GM23338 (cell line): Measurements from ENCODE around the gene G6PD.

Experiments
- CREB1 ChIP-seq: fragments of 250-450 bp; sonication (Bioruptor Pico); IDR thresholded peaks from 2 replicates; pipeline ENCODE4 v1.5.0; 2020; ENCODE audit warnings: low read depth, mild to moderate bottlenecking, moderate library complexity
- EZH2 ChIP-seq: fragments of 200-600 bp; sonication (generic); IDR thresholded peaks from one replicate; pipeline ENCODE4 v1.8.0; 2017; ENCODE audit warnings: antibody characterized with exemption, mild to moderate bottlenecking, low read depth; ENCODE audit not compliant: unreplicated experiment
- EZH2phosphoT487 ChIP-seq: fragments of 200-600 bp; sonication (generic); IDR thresholded peaks from one replicate; pipeline ENCODE4 v1.8.1; 2018; ENCODE audit warnings: antibody characterized with exemption; ENCODE audit not compliant: unreplicated experiment
- JUNB ChIP-seq: IDR thresholded peaks from one replicate; pipeline ENCODE4 v1.6.1; 2016; ENCODE audit warnings: antibody characterized with exemption; ENCODE audit not compliant: unreplicated experiment
- NANOG ChIP-seq: IDR thresholded peaks from 2 replicates; pipeline ENCODE4 v1.6.1; 2016; ENCODE audit warnings: antibody characterized with exemption, borderline replicate concordance
- POLR2AphosphoS5 ChIP-seq: IDR thresholded peaks from 2 replicates; pipeline ENCODE4 v1.6.1; 2016; ENCODE audit warnings: antibody characterized with exemption, low read depth
- STAT1 ChIP-seq: IDR thresholded peaks from one replicate; pipeline ENCODE4 v1.6.1; 2016; ENCODE audit warnings: antibody characterized with exemption; ENCODE audit not compliant: unreplicated experiment
- ZNF114 ChIP-seq: fragments of 250-450 bp; sonication (Bioruptor Pico); IDR thresholded peaks from 2 replicates; pipeline ENCODE4 v1.5.0; 2020; ENCODE audit warnings: mild to moderate bottlenecking, moderate library complexity
- ZNF331 ChIP-seq: fragments of 250-450 bp; sonication (Bioruptor Pico); IDR thresholded peaks from 2 replicates; pipeline ENCODE4 v1.5.0; 2020; ENCODE audit warnings: low read depth, mild to moderate bottlenecking, moderate library complexity
- TF ChIP-seq, protein P1 (sequence below), 2 experiments: fragments of 200-600 bp in 1 of 2; sonication (generic) in 1 of 2; conservative IDR thresholded peaks; 2 replicates each; pipeline versions ENCODE4 v1.5.1 to v1.6.1; 2016 to 2017; ENCODE audit warnings: antibody characterized with exemption in 2 of 2, low read depth in 2 of 2, mild to moderate bottlenecking in 2 of 2, moderate library complexity in 1 of 2
- TF ChIP-seq, protein P2 (sequence below): IDR thresholded peaks from 2 replicates; pipeline ENCODE4 v1.6.1; 2016; ENCODE audit warnings: antibody characterized with exemption
- TF ChIP-seq, protein P3 (sequence below): IDR thresholded peaks from one replicate; pipeline ENCODE4 v1.6.1; 2018; ENCODE audit warnings: antibody characterized with exemption; ENCODE audit not compliant: unreplicated experiment
- TF ChIP-seq, protein P4 (sequence below): fragments of 250-450 bp; sonication (Bioruptor Pico); IDR thresholded peaks from 2 replicates; pipeline ENCODE4 v1.5.0; 2020; ENCODE audit warnings: mild to moderate bottlenecking, moderate library complexity

DNA sequence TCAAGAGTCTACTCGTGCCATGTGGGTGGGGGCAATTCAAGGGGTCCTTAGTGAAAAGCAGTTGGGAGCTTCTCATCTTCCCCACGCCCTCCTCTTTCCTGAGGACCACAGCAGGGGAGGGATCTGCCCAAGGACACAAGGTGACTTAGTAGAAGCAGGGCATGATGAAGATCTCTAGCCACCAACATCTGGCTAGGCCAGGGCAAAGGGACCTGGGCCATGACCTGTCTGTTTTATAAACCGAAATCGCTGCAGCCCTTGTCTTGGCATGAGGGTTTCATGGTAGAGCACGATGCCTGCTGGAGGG lies 5.1 kb downstream of the G6PD start:
- no peak for TF ChIP-seq EZH2
- TF ChIP-seq, protein P1, sequence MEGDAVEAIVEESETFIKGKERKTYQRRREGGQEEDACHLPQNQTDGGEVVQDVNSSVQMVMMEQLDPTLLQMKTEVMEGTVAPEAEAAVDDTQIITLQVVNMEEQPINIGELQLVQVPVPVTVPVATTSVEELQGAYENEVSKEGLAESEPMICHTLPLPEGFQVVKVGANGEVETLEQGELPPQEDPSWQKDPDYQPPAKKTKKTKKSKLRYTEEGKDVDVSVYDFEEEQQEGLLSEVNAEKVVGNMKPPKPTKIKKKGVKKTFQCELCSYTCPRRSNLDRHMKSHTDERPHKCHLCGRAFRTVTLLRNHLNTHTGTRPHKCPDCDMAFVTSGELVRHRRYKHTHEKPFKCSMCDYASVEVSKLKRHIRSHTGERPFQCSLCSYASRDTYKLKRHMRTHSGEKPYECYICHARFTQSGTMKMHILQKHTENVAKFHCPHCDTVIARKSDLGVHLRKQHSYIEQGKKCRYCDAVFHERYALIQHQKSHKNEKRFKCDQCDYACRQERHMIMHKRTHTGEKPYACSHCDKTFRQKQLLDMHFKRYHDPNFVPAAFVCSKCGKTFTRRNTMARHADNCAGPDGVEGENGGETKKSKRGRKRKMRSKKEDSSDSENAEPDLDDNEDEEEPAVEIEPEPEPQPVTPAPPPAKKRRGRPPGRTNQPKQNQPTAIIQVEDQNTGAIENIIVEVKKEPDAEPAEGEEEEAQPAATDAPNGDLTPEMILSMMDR (conservative IDR thresholded peaks at IDR 0.05; ENCODE audit: low read depth in 2 of 2), result no peak
- TF ChIP-seq, protein P2, sequence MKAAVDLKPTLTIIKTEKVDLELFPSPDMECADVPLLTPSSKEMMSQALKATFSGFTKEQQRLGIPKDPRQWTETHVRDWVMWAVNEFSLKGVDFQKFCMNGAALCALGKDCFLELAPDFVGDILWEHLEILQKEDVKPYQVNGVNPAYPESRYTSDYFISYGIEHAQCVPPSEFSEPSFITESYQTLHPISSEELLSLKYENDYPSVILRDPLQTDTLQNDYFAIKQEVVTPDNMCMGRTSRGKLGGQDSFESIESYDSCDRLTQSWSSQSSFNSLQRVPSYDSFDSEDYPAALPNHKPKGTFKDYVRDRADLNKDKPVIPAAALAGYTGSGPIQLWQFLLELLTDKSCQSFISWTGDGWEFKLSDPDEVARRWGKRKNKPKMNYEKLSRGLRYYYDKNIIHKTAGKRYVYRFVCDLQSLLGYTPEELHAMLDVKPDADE, result no peak
- TF ChIP-seq STAT1, result no peak
- no peak for TF ChIP-seq CREB1
- TF ChIP-seq, protein P3, sequence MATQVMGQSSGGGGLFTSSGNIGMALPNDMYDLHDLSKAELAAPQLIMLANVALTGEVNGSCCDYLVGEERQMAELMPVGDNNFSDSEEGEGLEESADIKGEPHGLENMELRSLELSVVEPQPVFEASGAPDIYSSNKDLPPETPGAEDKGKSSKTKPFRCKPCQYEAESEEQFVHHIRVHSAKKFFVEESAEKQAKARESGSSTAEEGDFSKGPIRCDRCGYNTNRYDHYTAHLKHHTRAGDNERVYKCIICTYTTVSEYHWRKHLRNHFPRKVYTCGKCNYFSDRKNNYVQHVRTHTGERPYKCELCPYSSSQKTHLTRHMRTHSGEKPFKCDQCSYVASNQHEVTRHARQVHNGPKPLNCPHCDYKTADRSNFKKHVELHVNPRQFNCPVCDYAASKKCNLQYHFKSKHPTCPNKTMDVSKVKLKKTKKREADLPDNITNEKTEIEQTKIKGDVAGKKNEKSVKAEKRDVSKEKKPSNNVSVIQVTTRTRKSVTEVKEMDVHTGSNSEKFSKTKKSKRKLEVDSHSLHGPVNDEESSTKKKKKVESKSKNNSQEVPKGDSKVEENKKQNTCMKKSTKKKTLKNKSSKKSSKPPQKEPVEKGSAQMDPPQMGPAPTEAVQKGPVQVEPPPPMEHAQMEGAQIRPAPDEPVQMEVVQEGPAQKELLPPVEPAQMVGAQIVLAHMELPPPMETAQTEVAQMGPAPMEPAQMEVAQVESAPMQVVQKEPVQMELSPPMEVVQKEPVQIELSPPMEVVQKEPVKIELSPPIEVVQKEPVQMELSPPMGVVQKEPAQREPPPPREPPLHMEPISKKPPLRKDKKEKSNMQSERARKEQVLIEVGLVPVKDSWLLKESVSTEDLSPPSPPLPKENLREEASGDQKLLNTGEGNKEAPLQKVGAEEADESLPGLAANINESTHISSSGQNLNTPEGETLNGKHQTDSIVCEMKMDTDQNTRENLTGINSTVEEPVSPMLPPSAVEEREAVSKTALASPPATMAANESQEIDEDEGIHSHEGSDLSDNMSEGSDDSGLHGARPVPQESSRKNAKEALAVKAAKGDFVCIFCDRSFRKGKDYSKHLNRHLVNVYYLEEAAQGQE, result no peak
- no peak for TF ChIP-seq EZH2phosphoT487
- no peak for TF ChIP-seq POLR2AphosphoS5
- TF ChIP-seq JUNB, result no peak
- no peak for TF ChIP-seq NANOG
- TF ChIP-seq, protein P4, sequence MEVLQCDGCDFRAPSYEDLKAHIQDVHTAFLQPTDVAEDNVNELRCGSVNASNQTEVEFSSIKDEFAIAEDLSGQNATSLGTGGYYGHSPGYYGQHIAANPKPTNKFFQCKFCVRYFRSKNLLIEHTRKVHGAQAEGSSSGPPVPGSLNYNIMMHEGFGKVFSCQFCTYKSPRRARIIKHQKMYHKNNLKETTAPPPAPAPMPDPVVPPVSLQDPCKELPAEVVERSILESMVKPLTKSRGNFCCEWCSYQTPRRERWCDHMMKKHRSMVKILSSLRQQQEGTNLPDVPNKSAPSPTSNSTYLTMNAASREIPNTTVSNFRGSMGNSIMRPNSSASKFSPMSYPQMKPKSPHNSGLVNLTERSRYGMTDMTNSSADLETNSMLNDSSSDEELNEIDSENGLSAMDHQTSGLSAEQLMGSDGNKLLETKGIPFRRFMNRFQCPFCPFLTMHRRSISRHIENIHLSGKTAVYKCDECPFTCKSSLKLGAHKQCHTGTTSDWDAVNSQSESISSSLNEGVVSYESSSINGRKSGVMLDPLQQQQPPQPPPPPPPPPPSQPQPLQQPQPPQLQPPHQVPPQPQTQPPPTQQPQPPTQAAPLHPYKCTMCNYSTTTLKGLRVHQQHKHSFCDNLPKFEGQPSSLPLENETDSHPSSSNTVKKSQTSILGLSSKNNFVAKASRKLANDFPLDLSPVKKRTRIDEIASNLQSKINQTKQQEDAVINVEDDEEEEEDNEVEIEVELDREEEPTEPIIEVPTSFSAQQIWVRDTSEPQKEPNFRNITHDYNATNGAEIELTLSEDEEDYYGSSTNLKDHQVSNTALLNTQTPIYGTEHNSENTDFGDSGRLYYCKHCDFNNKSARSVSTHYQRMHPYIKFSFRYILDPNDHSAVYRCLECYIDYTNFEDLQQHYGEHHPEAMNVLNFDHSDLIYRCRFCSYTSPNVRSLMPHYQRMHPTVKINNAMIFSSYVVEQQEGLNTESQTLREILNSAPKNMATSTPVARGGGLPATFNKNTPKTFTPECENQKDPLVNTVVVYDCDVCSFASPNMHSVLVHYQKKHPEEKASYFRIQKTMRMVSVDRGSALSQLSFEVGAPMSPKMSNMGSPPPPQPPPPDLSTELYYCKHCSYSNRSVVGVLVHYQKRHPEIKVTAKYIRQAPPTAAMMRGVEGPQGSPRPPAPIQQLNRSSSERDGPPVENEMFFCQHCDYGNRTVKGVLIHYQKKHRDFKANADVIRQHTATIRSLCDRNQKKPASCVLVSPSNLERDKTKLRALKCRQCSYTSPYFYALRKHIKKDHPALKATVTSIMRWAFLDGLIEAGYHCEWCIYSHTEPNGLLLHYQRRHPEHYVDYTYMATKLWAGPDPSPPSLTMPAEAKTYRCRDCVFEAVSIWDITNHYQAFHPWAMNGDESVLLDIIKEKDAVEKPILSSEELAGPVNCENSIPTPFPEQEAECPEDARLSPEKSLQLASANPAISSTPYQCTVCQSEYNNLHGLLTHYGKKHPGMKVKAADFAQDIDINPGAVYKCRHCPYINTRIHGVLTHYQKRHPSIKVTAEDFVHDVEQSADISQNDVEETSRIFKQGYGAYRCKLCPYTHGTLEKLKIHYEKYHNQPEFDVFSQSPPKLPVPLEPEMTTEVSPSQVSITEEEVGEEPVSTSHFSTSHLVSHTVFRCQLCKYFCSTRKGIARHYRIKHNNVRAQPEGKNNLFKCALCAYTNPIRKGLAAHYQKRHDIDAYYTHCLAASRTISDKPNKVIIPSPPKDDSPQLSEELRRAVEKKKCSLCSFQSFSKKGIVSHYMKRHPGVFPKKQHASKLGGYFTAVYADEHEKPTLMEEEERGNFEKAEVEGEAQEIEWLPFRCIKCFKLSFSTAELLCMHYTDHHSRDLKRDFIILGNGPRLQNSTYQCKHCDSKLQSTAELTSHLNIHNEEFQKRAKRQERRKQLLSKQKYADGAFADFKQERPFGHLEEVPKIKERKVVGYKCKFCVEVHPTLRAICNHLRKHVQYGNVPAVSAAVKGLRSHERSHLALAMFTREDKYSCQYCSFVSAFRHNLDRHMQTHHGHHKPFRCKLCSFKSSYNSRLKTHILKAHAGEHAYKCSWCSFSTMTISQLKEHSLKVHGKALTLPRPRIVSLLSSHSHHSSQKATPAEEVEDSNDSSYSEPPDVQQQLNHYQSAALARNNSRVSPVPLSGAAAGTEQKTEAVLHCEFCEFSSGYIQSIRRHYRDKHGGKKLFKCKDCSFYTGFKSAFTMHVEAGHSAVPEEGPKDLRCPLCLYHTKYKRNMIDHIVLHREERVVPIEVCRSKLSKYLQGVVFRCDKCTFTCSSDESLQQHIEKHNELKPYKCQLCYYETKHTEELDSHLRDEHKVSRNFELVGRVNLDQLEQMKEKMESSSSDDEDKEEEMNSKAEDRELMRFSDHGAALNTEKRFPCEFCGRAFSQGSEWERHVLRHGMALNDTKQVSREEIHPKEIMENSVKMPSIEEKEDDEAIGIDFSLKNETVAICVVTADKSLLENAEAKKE (CRISPR knock-in tag), result no peak
- TF ChIP-seq ZNF114 (CRISPR knock-in tag), result no peak
- no peak for TF ChIP-seq ZNF331
